Fibroblast of the aortic adventitia (primary cell): Measurements from ENCODE around the gene SBF2. TPM values are rescaled to one million over a fixed set of nuclear protein-coding genes. Genes with fewer than 3 reads are reported as not detected.

Source experiments
- DNase-seq: peaks from one replicate; pipeline ENCODE4 v3.0.0-alpha.2; 2010; ENCODE audit warnings: low read depth
- H3K4me3 ChIP-seq: 2 replicates; pipeline ENCODE4 v1.5.1; 2011; ENCODE audit warnings: low read depth, mild to moderate bottlenecking, control low read depth, low read length, moderate library complexity
- total RNA-seq: library from RNA; depleted of rRNA; stranded (reverse); fragments of >200 nt; gene quantifications from 2 replicates; pipeline ENCODE4 v1.2.3, GENCODE V29; 2012; ENCODE audit warnings: low replicate concordance
- TF ChIP-seq, protein P1 (sequence below): IDR thresholded peaks from 2 replicates; pipeline ENCODE4 v1.5.1; 2011; ENCODE audit warnings: mild to moderate bottlenecking, low read length, control low read depth, inconsistent platforms; ENCODE audit not compliant: insufficient read depth

SBF2 gene
- total RNA-seq, result 47.1 and 65.3 TPM in 2 replicates

DNA sequence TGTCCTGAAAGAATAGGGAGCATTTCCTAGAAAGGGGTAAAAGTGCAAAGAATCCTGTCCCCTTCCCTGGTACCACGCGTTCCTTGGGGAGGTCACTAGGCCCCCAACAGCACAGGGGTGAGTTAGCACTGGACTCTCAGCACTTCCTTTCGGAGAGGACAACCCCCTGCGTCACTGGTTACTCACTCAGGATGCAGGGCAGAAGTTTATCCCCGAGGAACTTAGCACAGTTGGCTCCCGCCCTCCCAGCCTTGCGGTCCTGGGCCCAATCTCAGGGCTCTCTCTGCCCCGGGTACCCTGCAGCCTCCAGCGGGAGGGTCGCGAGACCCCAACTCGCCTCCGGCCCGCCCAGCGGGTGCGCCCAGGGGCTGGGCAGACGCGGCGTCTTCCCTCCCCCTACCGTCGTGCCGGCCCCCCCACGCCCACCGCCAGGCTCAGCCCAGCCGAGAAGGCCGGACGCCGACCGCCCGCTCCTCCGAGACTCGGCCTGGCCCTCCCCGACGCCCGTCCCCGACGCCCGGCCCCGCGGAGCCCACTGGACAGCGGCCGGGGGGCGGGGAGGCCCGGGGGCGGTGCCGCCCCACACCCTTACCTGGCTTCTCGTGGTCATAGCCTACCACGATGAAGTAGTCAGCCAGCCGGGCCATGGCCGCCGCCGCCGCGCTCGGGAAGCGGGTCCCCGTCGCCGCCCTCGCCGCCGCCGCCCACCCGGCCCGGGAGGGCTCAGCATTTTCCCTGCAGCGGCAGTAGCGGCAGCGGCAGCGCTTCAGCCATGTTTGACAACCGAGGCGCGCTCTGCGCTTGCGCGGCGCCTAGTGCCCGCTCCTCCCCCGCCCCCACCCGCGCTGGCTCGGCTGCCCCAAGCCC, at the start of gene SBF2:
TSS of gene SBF2 (minus strand) at position 797 of the 867 bp plus-strand sequence. CDS start at position 647, 150 bp downstream.
- TF ChIP-seq, protein P1, sequence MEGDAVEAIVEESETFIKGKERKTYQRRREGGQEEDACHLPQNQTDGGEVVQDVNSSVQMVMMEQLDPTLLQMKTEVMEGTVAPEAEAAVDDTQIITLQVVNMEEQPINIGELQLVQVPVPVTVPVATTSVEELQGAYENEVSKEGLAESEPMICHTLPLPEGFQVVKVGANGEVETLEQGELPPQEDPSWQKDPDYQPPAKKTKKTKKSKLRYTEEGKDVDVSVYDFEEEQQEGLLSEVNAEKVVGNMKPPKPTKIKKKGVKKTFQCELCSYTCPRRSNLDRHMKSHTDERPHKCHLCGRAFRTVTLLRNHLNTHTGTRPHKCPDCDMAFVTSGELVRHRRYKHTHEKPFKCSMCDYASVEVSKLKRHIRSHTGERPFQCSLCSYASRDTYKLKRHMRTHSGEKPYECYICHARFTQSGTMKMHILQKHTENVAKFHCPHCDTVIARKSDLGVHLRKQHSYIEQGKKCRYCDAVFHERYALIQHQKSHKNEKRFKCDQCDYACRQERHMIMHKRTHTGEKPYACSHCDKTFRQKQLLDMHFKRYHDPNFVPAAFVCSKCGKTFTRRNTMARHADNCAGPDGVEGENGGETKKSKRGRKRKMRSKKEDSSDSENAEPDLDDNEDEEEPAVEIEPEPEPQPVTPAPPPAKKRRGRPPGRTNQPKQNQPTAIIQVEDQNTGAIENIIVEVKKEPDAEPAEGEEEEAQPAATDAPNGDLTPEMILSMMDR, result no peak
- H3K4me3 ChIP-seq, result peak within 1 kb of the TSS; percentile 80
- DNase-seq, result peak; percentile 87

DNA sequence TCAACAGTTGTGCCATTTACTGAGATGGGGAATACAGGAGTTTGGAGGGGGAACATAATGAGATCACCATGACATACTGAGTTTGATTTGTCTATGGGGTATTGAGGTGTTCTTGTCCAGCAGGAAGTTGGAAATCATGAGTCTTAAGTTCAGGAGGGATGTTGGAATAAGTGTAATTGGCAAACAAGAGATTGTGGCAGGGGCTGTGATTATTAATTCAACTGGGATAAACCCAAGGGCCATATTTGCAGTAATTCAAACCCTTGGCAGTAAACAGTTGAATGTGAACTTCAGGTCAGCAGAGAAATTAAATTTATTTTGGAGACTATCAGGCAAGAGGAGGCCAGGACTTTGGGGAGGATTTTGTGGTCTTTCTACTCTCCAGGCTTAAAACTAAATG, 44.3 kb upstream of the SBF2 start:
- no peak overlapping the region for H3K4me3 ChIP-seq
- DNase-seq, result no peak
- TF ChIP-seq, protein P1, result no peak

DNA sequence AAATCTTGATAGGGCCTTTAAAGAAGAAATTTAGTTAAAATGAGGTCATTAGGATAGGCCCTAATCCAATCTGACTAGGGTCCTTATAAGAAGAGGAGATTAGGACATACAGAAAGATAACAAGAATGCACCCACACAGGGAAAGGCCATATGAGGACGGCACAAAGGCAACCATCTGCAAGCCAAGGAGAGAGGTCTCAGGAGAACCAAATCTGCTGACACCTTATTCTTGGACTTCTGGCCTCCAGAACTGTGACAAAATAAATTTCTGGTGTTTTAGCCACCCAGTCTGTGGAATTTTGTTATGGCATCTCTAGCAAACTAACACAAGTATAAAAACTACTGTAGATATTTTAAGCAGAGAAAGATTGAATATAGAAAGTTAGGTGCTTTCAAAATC, 39.5 kb upstream of the SBF2 start:
- TF ChIP-seq, protein P1, result no peak
- no peak overlapping the region for H3K4me3 ChIP-seq
- DNase-seq, result no peak

DNA sequence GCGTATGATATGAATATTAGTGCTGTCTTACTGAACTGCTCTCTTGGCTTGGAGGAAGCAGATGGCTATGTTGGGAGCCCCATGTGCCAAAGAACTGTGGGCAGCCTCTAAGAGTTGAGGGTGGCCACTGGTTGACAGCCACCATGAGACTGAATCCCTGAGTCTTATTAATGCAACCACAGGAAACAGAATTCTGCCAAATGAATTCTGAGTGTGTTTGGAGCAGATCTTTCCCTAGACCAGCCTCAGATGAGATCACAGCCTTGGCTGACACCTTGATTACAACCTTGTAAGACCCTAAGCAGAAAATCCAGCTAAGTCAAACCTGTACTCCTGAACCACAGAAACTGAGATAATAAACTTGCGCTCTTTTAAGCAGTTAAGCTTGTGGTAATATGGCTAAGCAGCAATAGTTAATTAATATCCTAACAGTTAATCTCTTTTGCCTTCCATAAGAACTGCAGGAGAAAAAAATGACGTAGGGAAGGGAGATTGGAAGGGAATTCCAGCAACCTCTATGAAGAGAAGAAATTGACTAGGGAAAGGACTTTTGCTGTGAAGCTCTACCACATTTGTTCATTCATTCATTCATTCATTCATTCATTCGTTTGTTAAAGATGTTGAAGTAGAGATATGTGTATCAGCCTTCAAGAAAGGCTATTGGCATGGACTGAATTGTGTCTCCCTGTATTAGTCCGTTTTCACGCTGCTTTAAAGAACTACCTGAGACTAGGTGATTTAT, 37.7 kb upstream of the SBF2 start:
- no peak for DNase-seq
- H3K4me3 ChIP-seq, result no peak overlapping the region
- TF ChIP-seq, protein P1, result no peak

DNA sequence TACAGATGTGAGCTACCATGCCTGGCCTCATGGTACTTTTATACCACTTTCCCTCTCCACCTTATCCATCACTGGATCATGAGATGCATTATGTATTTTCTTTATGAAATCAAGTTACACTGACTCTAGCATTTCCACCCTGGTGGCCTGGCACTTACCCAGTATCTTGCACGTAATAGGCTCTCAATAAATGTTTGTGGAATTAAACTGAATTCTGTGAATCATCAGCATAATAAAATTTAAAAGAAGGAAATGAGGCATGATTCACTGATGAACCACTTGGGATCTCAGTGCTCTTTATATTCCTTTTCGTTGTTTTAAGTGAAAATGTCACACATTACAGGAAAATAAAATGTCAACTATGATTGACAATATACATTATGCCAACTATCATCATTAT, 35.9 kb upstream of the SBF2 start:
- TF ChIP-seq, protein P1, result no peak
- no peak overlapping the region for H3K4me3 ChIP-seq
- peak; percentile 90 for DNase-seq

DNA sequence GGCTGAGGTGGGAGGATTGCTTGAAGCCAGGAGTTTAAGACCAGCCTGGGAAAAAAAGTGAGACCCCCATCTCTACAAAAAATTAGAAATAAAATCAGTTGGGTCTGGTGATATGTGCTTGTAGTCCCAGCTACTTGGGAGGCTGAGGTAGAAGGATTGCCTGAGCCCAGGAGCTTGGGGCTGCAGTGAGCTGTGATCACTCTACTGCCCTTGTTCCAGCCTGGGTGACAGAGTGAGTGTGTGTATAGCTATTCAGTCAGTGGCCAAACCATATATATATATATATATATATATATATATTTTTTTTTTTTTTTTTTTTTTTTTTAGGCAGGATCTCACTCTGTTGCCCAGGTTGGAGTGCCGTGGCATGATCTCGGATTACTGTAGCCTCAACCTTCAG, 35.3 kb upstream of the SBF2 start:
- DNase-seq, result no peak
- TF ChIP-seq, protein P1, result no peak
- H3K4me3 ChIP-seq, result no peak overlapping the region
